Measurements from ENCODE around the gene KCNA1. TPM values are rescaled to one million over a fixed set of nuclear protein-coding genes. Genes with fewer than 3 reads are reported as not detected.
A peak's percentile ranks its signal among the peaks of the same experiment; 100 is the strongest.

Gene KCNA1
- 0.31 and 0.40 TPM in 2 replicates for total RNA-seq
- long read RNA-seq = 0 reads

DNA sequence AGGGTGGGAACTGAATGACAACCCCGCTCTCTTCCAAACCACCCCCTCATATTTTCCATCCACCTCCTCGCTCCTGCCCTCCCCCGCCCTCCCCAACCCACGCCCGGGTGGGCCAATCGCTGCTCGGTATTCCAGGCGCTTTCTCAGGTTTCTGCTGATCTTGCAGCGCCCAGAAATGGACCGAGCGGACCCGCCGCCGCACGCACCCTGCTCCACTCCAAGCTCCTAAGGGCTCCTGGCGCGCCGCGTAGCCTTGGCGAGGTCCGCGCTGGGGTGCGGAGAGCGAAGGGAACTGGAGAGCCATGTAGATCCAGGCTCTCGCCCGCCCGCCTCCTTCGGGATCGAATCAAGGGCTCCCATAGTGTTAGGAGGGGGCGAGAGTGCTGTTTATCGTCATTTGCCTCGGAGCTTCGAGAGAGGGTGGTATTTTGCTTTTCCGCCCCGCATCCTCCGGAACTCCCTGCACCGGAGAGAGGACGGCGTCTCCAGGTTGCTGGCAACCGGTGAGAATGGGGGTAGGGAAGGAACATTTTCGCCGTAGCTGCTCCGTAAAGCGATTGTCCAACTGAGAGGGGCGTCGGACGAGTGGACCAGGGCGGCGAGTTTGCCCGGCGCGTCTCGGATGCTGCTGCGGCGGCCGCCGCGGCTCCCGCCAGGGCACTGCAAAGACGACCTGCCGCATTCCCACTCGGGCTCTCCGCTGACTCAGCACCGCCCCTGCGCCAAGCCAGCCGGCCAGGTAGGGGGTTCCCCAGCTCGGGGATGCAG is at the start of gene KCNA1:
TSS of gene KCNA1 (plus strand) at position 172 of the 768 bp plus-strand sequence. CDS start 1,474 bp downstream, outside the sequence.
- H3K27ac Mint-ChIP-seq (ENCODE audit: unreplicated experiment) = no peak within 1 kb of the TSS

DNA sequence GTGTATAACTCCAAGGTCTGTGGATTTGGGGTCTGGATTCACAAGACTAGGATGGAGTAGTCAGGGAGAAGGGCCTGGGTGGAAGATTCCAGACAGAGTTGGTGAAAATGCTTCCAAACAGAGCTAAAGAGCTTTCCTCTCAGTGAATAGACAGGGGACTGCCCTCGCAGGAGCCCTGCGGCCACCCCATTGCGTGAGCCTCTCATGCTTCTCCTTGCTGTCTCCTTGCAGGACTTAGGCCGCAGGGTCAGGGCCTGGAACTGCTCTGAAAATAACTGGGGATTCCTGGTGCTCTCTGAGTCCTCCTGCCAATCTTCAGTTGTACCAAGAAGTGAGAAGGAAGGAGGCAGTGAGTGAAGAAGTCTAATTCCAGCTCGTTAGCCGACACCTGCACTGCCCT is 49.0 kb upstream of the KCNA1 start:
- Mint-ChIP-seq H3K27ac (ENCODE audit: unreplicated experiment) (no peak overlapping the region), H3K4me1 (ENCODE audit: unreplicated experiment) (peaks cover 12% of the 10 kb centered on the region), H3K27me3 (ENCODE audit: unreplicated experiment) (peaks cover 56% of the 10 kb centered on the region), H3K4me3 (ENCODE audit: unreplicated experiment) (no peak overlapping the region), H3K36me3 (ENCODE audit: unreplicated experiment) (no peaks in the 10 kb centered on the region), H3K9me3 (ENCODE audit: unreplicated experiment) (no peaks in the 10 kb centered on the region)
- TF ChIP-seq, protein P1, sequence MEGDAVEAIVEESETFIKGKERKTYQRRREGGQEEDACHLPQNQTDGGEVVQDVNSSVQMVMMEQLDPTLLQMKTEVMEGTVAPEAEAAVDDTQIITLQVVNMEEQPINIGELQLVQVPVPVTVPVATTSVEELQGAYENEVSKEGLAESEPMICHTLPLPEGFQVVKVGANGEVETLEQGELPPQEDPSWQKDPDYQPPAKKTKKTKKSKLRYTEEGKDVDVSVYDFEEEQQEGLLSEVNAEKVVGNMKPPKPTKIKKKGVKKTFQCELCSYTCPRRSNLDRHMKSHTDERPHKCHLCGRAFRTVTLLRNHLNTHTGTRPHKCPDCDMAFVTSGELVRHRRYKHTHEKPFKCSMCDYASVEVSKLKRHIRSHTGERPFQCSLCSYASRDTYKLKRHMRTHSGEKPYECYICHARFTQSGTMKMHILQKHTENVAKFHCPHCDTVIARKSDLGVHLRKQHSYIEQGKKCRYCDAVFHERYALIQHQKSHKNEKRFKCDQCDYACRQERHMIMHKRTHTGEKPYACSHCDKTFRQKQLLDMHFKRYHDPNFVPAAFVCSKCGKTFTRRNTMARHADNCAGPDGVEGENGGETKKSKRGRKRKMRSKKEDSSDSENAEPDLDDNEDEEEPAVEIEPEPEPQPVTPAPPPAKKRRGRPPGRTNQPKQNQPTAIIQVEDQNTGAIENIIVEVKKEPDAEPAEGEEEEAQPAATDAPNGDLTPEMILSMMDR (IDR thresholded peaks at IDR 0.05) = no peak
- no peak for DNase-seq (ENCODE audit: extremely low spot score, unreplicated experiment)

More for the DNA sequence above, at the start of gene KCNA1:
- no peak for DNase-seq (ENCODE audit: extremely low spot score, unreplicated experiment)
- Mint-ChIP-seq H3K36me3 (ENCODE audit: unreplicated experiment) (no peaks in the 10 kb centered on the region), H3K4me1 (ENCODE audit: unreplicated experiment) (peaks cover 17% of the 10 kb centered on the region), H3K9me3 (ENCODE audit: unreplicated experiment) (no peaks in the 10 kb centered on the region), H3K27me3 (ENCODE audit: unreplicated experiment) (peaks cover 51% of the 10 kb centered on the region), H3K4me3 (ENCODE audit: unreplicated experiment) (peak within 1 kb of the TSS; percentile 72)
- TF ChIP-seq, protein P1 (IDR thresholded peaks at IDR 0.05) = no peak

DNA sequence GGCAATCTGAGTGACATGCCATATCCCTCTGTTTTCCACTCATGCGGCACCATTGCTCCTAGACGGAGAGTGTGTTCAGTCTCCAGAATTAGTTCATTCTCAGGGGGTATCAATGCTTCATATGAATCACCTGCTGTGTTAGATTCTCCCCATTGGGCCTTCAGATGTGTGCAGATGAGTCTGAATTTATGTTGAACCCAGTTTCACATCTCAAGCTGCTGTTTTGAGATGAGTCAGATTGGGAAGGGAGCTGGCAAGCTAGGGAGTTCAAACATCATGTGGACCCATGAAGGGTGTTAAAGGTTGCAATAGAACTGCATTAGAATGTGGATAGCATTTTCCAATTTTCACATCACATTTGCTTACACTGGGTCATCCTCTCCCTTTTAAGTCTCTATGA is 46.9 kb upstream of the KCNA1 start:
- H3K36me3 Mint-ChIP-seq (ENCODE audit: unreplicated experiment) = no peaks in the 10 kb centered on the region
- H3K4me3 Mint-ChIP-seq (ENCODE audit: unreplicated experiment) = no peak overlapping the region
- H3K4me1 Mint-ChIP-seq (ENCODE audit: unreplicated experiment) = peaks cover 9% of the 10 kb centered on the region
- peaks cover 55% of the 10 kb centered on the region for H3K27me3 Mint-ChIP-seq (ENCODE audit: unreplicated experiment)
- no peak for DNase-seq (ENCODE audit: extremely low spot score, unreplicated experiment)
- TF ChIP-seq, protein P1 (IDR thresholded peaks at IDR 0.05) = no peak
- H3K27ac Mint-ChIP-seq (ENCODE audit: unreplicated experiment) = no peak overlapping the region
- H3K9me3 Mint-ChIP-seq (ENCODE audit: unreplicated experiment) = no peaks in the 10 kb centered on the region

DNA sequence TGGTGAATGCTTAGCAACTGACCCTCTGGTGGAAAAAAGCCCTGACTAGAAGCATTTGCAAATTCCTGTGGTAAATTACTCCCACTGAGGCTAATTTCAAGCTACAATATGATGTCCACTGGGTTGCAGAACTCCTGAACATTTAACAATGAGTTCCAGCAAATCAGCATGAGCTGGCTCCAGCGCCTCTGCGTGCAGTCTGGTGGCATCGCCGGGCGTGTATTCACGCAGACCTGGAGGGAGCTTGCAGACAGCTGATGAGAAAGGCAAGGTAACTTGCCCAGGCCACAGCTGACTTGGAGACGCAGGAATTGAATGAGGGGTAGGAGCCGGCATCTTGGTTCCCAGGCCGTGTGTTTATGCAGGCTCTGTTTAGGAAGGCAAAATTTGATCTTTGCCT is 45.1 kb upstream of the KCNA1 start:
- no peaks in the 10 kb centered on the region for H3K36me3 Mint-ChIP-seq (ENCODE audit: unreplicated experiment)
- no peaks in the 10 kb centered on the region for H3K9me3 Mint-ChIP-seq (ENCODE audit: unreplicated experiment)
- peak; percentile 78 for DNase-seq (ENCODE audit: extremely low spot score, unreplicated experiment)
- no peak overlapping the region for H3K4me3 Mint-ChIP-seq (ENCODE audit: unreplicated experiment)
- H3K27me3 Mint-ChIP-seq (ENCODE audit: unreplicated experiment) = peaks cover 41% of the 10 kb centered on the region
- TF ChIP-seq, protein P1 (IDR thresholded peaks at IDR 0.05) = no peak
- peaks cover 4% of the 10 kb centered on the region for H3K4me1 Mint-ChIP-seq (ENCODE audit: unreplicated experiment)
- no peak overlapping the region for H3K27ac Mint-ChIP-seq (ENCODE audit: unreplicated experiment)

DNA sequence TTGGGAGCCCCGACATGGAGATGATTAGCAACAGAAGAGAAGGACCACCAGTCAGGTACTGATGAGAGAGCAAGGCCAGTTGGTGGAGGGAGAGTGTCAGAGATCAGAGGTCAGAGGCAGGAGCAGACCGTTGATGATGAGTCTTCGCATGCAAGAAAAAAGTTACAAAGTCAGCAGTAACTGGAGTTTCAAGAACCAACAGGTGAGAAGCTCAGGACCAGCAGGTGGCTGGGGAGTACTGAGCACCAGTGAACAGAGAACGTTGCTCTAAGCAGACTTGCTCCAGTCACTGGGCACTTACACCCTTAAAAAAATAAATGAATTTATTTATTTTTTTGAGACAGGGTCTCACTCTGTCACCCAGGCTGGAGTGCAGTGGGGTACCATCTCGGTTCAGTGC is 44.5 kb upstream of the KCNA1 start:
- Mint-ChIP-seq H3K9me3 (ENCODE audit: unreplicated experiment) (no peaks in the 10 kb centered on the region), H3K27me3 (ENCODE audit: unreplicated experiment) (peaks cover 38% of the 10 kb centered on the region), H3K27ac (ENCODE audit: unreplicated experiment) (no peak overlapping the region), H3K4me1 (ENCODE audit: unreplicated experiment) (no peaks in the 10 kb centered on the region), H3K4me3 (ENCODE audit: unreplicated experiment) (no peak overlapping the region), H3K36me3 (ENCODE audit: unreplicated experiment) (no peaks in the 10 kb centered on the region)
- no peak for DNase-seq (ENCODE audit: extremely low spot score, unreplicated experiment)
- TF ChIP-seq, protein P1 (IDR thresholded peaks at IDR 0.05) = no peak

All from osteocyte (in vitro differentiated cells).